ENCODE data around the gene CXCL5. TPM values are rescaled to one million over a fixed set of nuclear protein-coding genes. Genes with fewer than 3 reads are reported as not detected.

Gene CXCL5
- 0.23 and 0.51 TPM in 2 replicates for total RNA-seq

DNA sequence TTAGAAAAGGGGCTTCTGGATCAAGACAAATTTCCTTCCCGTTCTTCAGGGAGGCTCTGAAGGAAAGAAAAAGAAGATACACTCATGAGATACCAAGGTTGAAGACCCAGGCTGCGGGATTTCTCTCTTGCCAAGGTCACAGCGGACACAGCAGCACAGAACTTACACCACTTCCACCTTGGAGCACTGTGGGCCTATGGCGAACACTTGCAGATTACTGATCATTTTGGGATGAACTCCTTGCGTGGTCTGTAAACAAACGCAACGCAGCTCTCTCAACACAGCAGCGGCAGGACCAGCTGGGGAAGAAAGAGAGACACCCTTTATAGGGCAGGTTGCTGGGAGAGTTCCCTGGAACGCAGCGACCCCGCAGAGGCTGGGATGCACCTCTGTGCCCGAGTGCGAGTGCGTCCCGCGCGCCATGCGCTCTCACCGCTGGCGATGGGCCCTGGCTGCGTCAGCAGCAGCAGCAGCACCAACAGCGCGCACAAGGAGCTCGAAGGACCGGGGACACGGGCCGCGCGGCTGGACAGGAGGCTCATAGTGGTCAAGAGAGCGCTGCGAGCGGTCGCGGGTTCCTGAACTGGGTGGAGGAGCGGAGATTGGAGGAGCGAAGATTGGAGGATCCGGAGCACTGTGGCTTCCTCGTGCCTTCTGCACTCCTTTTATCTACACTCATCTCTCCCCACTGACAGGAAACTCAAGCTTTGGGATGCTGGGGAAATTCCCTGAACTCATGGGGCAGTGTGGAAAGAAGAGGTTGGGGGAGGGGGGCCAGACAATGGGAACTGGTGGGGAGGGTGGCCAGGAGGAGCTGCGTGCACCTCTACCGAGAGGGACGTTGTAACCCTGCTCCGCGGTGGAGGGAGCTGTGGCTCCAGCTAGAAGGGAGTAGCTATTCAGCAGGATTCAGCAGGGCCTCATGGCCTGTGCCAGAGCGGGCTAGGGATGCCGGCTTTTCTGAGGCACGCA is at the start of gene CXCL5:
Gene CXCL5, minus strand, starts transcription at position 638 of the 972 bp plus-strand sequence. Its CDS starts 96 bp downstream, at position 542.
- DNase-seq = peak; percentile 52

DNA sequence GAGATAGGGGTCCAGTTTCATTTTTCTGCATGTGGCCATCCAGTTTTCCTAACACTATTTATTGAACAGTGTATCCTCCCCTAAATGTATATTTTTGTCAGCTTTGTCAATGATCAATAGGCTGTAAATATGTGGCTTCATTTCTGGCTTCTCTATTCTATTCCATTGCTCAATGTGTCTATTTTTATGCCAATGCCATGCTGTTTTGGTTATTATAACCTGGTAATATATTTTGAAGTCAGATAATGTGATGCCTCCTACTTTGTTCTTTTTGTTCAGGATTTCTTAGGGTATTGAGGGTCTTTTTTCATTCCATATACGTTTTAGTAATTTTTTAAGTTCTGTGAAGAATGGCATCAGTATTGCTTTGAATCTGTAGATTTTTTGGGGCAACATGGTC is 48.7 kb upstream of the CXCL5 start:
- no peak for DNase-seq

GRCh38 chr4:74045772-74046171 is 47.3 kb upstream of the CXCL5 start:
- no peak for DNase-seq

DNA sequence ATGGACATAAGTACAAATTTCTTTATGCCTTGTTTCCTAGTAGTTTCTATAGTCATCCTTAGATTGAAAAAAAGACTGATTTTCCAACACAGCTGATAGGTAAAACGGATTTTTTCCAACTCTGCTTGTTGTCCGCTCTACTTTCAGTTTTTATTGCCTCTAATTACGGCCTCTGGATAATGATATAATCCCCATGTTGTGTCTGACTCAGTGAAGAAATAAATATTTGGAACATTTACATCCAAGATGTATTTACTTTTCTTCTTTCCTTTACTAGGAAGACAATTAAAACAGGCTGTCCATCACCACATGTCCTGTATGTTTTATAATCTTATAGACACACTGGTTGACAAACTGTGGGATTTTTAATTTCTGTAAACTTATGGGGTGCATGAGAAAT is 46.8 kb upstream of the CXCL5 start:
- no peak for DNase-seq

GRCh38 chr4:74044677-74045076 is 46.2 kb upstream of the CXCL5 start:
- DNase-seq = peak; percentile 15

- no peak for DNase-seq
These were observed 44.2 kb upstream of the CXCL5 start for GRCh38 chr4:74042681-74043080.

DNA sequence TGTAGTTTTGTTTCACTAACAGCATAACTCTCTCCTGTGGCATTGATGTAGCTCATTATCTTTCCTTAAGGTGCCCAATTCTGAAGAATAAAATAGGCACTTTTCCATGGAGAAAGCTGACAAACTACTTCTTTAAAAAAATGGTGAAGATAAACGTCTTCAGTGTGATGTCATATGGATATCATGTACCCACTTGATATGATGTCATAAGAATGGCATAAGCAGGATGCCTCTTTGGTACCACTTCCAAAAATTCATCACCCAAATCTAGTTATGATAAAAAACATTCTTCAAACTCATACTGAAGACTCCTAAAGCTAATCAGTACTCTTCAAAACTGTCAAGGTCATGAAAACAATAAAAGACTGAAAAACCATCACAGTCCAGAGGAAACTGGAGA is 42.9 kb upstream of the CXCL5 start:
- no peak for DNase-seq

DNA sequence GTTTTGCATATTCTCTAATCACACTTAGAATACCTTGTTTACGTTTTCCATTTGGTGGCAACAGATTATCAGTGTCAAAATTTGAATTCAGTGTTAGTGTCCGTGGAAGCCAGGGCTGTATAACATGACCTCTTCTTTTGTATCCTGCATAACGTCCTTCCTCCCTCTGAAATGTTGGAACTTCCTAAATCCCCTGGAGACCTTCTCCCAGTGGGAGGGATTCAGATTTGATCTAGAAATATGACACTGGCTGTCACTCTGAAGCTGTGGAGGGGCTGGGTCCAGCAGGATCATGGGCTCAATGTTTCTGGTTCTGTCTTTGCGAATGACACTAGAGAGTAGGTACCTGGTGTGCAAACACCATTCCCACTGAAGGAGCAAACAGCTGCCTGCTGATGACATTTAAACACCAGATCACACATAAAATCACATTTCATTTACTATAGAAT is 40.9 kb upstream of the CXCL5 start:
- no peak for DNase-seq

DNA sequence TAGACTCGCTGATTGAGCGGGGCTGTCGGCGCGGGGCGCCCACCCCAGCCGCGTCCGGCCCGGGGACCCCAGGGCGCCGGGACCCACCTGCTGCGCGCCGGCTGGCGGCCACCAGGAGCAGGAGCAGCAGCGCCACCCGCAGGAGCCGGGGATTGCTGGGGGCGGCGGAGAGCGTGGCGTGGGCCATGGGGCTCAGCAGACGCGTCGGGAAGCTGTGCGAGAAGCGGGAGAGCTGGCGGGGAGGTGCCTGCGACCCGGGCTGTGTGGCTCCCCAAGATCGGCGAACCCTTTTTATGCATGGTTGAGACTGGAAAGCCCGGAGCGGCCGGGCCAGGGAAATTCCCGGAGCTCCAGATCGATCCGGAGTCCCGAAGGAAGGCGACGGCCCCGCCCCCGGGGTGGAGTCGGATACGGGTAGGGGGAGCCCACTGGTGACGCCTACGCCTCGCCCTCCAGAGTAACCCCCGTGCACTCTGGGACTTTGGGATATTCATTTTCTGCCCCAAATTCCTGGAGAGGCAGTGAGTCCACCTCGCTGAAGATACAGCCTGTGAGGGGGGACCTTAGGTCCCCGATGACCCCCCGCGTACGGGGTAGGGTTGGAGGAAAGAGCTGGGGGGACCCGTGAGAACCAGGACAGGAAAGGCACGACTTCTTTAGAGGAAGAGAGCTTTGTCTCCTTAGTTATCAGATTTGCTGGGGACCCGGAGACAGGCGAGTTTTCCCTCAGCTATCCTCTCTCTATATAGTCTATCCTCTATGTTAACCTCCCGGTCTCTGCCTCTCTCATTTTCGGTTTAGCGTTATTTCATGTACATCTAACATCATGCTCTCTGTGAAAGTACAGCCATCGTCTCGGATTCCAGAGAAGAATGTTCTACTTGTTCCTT is 40.2 kb upstream of the CXCL5 start, which contains the start of gene CXCL3:
Gene CXCL3, minus strand, starts transcription at position 265 of the 890 bp plus-strand sequence. Its CDS starts 78 bp downstream, at position 187.
- peak; percentile 71 for DNase-seq

GRCh38 chr4:74038086-74038424 is 39.6 kb upstream of the CXCL5 start:
- DNase-seq = no peak

DNA sequence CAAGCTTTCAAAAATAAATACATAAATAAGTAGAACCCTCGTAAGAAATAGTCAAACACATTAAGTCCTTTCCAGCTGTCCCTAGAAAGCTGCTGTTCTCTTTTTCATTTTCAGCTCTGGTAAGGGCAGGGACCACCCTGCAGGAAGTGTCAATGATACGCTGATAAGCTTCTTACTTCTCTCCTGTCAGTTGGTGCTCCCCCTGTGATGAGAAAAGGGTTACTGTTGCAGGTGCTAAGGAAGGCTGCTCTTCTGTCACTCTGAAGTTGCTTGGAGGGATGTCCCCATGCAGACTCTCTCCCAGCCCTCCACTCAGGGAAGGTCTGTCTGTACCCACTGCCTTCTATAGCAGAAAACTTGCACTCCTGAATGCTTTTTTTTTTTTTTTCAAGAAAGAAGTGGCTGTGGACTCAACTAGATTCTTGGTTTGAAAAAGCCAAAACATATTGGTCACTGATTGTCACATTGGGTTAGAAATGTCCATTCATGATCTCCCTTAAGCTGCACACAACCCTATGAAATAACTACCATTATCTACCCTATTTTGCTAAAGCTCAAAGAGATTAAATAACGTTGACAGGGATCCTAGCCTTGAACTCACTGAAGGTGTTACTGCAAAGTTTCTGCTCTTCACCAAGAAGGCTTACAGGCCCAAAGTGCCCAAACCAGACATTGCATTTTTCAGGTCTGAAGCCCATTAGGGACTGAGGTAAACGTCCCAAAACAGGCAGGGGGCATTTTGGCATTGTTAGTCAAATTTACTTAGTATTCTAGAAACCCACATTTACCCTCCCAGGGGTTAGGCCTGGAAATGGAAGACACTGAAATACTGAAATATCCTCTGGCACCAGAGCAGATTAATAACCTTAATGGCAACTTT is 38.8 kb upstream of the CXCL5 start:
- no peak for DNase-seq

GRCh38 chr4:74033739-74034138 is 35.3 kb upstream of the CXCL5 start:
- DNase-seq = no peak

- DNase-seq = peak; percentile 64
These were observed 33.6 kb upstream of the CXCL5 start for GRCh38 chr4:74032064-74032463.

- no peak for DNase-seq
These were observed 33.1 kb upstream of the CXCL5 start for GRCh38 chr4:74031576-74031975.

DNA sequence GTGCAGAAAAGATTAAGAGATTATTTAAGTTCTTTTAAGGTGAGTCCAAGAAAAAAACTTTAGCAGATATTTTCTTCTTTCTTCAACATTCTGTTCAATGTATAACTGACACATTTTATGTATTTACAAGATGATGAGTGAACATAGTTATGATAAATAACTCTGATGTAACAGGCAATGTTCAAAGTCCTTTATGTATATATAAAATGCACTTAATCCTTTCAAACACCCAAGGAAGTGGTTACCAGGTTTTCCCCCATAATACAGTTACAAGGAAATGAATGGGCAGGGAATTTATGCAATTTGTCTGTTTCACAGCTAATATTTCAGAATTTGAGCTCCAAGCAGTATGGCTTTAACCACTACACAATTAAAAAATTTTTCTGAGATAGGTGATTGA is 31.8 kb upstream of the CXCL5 start:
- DNase-seq = no peak

DNA sequence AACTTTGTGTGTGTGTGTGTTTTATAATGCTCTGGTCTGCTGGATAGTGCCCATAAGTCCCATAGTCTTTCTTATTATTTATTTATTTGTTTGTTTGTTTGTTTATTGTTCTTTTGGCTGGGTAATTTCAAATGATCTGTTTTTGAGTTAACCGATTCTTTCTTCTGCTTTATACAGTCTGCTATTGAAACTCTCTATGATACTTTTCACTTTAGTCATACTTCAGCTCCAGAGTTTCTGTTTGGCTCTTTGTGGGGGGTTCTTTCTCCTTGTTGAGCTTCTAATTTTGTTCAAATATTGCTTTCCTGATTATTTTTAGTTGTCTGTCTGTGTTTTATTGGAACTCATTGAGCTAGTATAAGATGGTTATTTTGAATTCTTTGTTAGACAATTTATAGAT is 30.0 kb upstream of the CXCL5 start:
- no peak for DNase-seq

DNA sequence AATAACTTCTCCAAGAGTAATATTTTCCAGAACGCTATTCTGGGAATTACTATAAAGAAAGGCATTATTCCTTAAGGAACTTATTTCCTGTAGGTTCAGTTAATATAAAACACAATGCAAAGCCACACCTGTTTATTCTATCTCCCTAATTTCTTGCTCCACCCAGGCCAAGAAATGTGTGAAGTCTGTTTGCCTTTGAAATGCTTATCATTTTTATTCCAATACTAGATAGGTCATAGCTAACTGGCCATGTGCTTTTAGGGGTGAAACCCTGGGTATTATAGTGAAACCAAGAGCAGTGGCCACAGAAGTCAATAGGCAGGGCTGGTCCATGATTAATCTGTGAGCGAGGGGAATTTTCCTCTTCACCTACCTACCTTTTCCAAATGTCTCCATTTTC is 25.2 kb upstream of the CXCL5 start:
- DNase-seq = no peak

DNA sequence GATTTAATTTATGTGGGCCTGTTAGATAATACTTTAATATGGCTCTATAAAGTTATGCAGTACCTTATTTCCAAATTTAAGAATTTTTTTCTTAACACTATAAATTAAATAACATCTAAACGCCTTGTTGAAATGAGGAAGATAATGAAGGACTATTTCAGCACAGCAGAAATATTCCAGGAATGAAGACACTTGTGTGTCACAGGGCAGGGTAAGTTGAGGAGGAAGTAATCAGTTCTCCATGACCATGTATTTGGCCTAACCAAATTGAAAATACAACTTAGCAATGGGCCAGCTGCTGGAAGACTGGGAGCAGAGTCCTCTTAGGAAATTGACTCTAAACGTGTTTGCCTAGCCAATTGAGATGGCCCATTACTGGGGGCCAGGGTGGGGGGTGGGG is 23.1 kb upstream of the CXCL5 start:
- DNase-seq = no peak

- DNase-seq = peak; percentile 9
These were observed 20.3 kb upstream of the CXCL5 start for GRCh38 chr4:74018771-74019170.

DNA sequence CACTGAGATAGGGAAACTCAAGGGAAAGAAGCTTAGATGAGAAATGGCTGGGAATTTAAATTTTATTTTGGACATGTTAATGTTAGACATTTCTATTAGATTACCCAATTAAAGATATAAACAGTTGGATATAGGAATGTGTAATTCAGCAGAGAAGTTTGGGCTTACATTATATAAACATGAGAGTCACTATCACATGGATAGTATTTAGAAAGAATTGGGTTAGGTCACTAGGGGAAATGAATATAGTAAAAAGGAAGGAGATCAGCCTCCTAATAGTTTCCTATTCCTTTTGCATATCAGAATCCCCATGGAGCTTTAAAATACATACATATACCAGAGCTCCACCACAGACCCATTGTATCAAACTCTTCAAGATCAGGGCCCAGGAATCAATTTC is 19.6 kb upstream of the CXCL5 start:
- DNase-seq = peak; percentile 16

DNA sequence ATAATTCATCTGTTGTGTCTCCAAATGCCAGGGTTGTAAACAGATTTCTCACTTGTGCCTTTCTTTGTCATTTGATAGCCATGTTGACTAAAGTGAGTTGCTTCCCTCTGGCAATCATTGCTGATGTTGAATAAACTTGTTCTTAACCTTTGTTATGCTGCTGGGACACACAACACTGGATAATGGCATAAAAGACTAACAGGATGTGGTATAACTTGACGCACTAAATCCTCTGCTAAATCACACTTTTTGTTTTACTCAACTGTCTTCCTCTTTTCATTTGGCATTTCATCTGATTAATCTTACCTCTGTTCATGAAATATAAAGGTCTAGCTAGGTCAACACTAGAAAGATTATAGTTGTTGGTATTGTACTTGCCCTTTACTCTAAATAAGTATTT is 17.6 kb upstream of the CXCL5 start:
- DNase-seq = no peak

DNA sequence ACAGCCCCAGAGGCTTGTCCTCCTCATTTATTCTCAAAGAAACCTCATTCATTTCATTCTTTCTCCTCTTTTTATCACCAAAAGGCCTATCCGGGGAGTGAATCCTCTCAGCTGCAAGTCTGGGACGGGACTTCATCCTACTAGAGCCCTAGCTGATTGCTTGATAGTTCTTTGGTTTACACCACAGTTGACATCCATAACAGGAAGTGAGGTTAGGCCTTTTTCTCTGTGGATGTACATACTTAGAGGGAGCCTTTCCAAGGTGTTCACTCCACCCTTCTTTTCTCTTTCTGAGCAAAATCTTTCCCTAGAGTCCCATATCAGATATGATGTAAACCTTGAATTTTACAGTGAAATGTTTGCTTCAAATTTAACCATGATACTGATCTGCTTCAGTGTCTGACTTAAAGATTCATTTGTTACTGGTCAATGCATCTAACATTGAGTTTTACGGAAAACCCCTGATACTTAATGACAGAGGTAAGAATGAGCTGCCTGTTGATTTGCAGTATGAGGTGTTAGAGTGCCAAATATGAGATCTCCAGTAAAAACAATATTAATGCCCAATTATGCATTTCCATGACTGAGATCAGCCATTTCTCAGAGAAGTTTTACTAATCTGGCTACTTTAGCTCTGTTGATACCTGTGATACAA is 16.8 kb upstream of the CXCL5 start:
- DNase-seq = no peak

All from dermis blood vessel endothelial cell (primary cell).